ENCODE measurements around the gene EGFLAM.

Gene EGFLAM

GRCh38 chr5:38267372-38267771 lies 9.0 kb downstream of the EGFLAM start:
- Histone ChIP-seq H3K9ac (ENCODE audit: low read length) (no peak overlapping the region), H3K27ac (ENCODE audit: low read depth, low read length) (no peak overlapping the region), H3K36me3 (ENCODE audit: insufficient read depth, low read length) (no peaks in the 10 kb centered on the region), H3K4me1 (ENCODE audit: insufficient read depth, low read length) (no peaks in the 10 kb centered on the region), H3K27me3 (ENCODE audit: control insufficient read depth in 1 of 2, insufficient read depth in 2 of 2, low read length in 2 of 2) (peaks cover 0 to 10% of the 10 kb centered on the region in 2 donors), H3K9me3 (ENCODE audit: low read length) (no peaks in the 10 kb centered on the region), H3K4me3 (ENCODE audit: low read depth in 1 of 2, low read length in 2 of 2) (no peak overlapping the region)

GRCh38 chr5:38273626-38274025 lies 15.3 kb downstream of the EGFLAM start:
- no peaks in the 10 kb centered on the region for H3K9me3 ChIP-seq (ENCODE audit: low read length)
- no peak overlapping the region for H3K4me3 ChIP-seq (ENCODE audit: low read depth in 1 of 2, low read length in 2 of 2)
- no peak overlapping the region for H3K27ac ChIP-seq (ENCODE audit: low read depth, low read length)
- no peak overlapping the region for H3K9ac ChIP-seq (ENCODE audit: low read length)
- H3K36me3 ChIP-seq (ENCODE audit: insufficient read depth, low read length): no peaks in the 10 kb centered on the region
- H3K27me3 ChIP-seq (ENCODE audit: control insufficient read depth in 1 of 2, insufficient read depth in 2 of 2, low read length in 2 of 2): no peaks in the 10 kb centered on the region
- H3K4me1 ChIP-seq (ENCODE audit: insufficient read depth, low read length): no peaks in the 10 kb centered on the region

DNA sequence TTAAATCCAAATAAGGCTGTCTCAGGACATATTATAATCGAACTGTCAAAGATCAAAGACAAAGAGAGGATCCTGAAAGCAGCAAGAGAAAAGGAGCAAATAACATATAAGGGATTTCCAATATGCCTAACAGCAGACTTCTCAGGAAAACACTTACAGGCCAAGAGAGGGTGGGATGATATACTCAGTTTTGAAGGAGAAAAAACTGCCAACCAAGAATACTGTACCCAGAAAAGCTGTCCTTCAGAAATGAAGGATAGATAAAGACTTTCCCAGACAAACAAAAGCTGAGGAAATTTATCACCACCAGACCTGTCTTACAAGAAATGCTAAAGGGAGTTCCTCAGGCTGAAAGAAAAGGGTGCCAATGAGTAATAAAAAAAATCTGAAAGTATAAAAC lies 16.0 kb downstream of the EGFLAM start:
- H3K27ac ChIP-seq (ENCODE audit: low read depth, low read length): no peak overlapping the region
- no peaks in the 10 kb centered on the region for H3K27me3 ChIP-seq (ENCODE audit: control insufficient read depth in 1 of 2, insufficient read depth in 2 of 2, low read length in 2 of 2)
- no peaks in the 10 kb centered on the region for H3K36me3 ChIP-seq (ENCODE audit: insufficient read depth, low read length)
- no peaks in the 10 kb centered on the region for H3K4me1 ChIP-seq (ENCODE audit: insufficient read depth, low read length)
- H3K4me3 ChIP-seq (ENCODE audit: low read depth in 1 of 2, low read length in 2 of 2): no peak overlapping the region
- no peaks in the 10 kb centered on the region for H3K9me3 ChIP-seq (ENCODE audit: low read length)
- H3K9ac ChIP-seq (ENCODE audit: low read length): no peak overlapping the region

GRCh38 chr5:38284384-38284783 lies 26.0 kb downstream of the EGFLAM start:
- Histone ChIP-seq H3K9me3 (ENCODE audit: low read length) (no peaks in the 10 kb centered on the region), H3K4me3 (ENCODE audit: low read depth in 1 of 2, low read length in 2 of 2) (no peak overlapping the region), H3K27me3 (ENCODE audit: control insufficient read depth in 1 of 2, insufficient read depth in 2 of 2, low read length in 2 of 2) (no peaks in the 10 kb centered on the region), H3K27ac (ENCODE audit: low read depth, low read length) (no peak overlapping the region), H3K9ac (ENCODE audit: low read length) (no peak overlapping the region), H3K4me1 (ENCODE audit: insufficient read depth, low read length) (no peaks in the 10 kb centered on the region), H3K36me3 (ENCODE audit: insufficient read depth, low read length) (no peaks in the 10 kb centered on the region)

GRCh38 chr5:38285226-38285625 lies 26.9 kb downstream of the EGFLAM start:
- H3K27ac ChIP-seq (ENCODE audit: low read depth, low read length): no peak overlapping the region
- no peak overlapping the region for H3K4me3 ChIP-seq (ENCODE audit: low read depth in 1 of 2, low read length in 2 of 2)
- no peaks in the 10 kb centered on the region for H3K9me3 ChIP-seq (ENCODE audit: low read length)
- H3K9ac ChIP-seq (ENCODE audit: low read length): no peak overlapping the region
- H3K27me3 ChIP-seq (ENCODE audit: control insufficient read depth in 1 of 2, insufficient read depth in 2 of 2, low read length in 2 of 2): no peaks in the 10 kb centered on the region
- no peaks in the 10 kb centered on the region for H3K36me3 ChIP-seq (ENCODE audit: insufficient read depth, low read length)
- H3K4me1 ChIP-seq (ENCODE audit: insufficient read depth, low read length): no peaks in the 10 kb centered on the region

DNA sequence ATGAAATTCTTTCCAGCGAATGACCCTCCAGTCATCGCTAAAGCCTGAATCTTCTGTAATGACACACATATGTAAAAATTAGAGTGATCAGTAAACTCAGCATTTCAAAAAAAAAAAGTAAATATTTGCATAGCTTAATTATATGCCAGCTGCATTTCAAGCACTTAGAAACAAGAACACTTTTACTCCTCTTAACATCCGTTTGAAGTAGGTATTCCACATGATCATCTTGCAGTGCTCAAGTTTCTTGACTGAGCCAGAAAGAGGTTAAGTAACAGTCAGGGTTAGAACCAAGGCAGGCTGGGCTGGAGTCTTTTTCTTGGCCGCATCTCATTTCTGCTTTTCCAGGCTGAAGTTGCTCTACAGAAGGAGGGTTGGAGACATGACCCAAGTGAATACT lies 27.6 kb downstream of the EGFLAM start:
- Histone ChIP-seq H3K27me3 (ENCODE audit: control insufficient read depth in 1 of 2, insufficient read depth in 2 of 2, low read length in 2 of 2) (no peaks in the 10 kb centered on the region), H3K9me3 (ENCODE audit: low read length) (no peaks in the 10 kb centered on the region), H3K36me3 (ENCODE audit: insufficient read depth, low read length) (no peaks in the 10 kb centered on the region), H3K9ac (ENCODE audit: low read length) (no peak overlapping the region), H3K27ac (ENCODE audit: low read depth, low read length) (no peak overlapping the region), H3K4me1 (ENCODE audit: insufficient read depth, low read length) (no peaks in the 10 kb centered on the region), H3K4me3 (ENCODE audit: low read depth in 1 of 2, low read length in 2 of 2) (no peak overlapping the region)

GRCh38 chr5:38287124-38287523 lies 28.8 kb downstream of the EGFLAM start:
- Histone ChIP-seq H3K27me3 (ENCODE audit: control insufficient read depth in 1 of 2, insufficient read depth in 2 of 2, low read length in 2 of 2) (no peaks in the 10 kb centered on the region), H3K4me3 (ENCODE audit: low read depth in 1 of 2, low read length in 2 of 2) (no peak overlapping the region), H3K27ac (ENCODE audit: low read depth, low read length) (no peak overlapping the region), H3K9ac (ENCODE audit: low read length) (no peak overlapping the region), H3K36me3 (ENCODE audit: insufficient read depth, low read length) (no peaks in the 10 kb centered on the region), H3K9me3 (ENCODE audit: low read length) (no peaks in the 10 kb centered on the region), H3K4me1 (ENCODE audit: insufficient read depth, low read length) (no peaks in the 10 kb centered on the region)

DNA sequence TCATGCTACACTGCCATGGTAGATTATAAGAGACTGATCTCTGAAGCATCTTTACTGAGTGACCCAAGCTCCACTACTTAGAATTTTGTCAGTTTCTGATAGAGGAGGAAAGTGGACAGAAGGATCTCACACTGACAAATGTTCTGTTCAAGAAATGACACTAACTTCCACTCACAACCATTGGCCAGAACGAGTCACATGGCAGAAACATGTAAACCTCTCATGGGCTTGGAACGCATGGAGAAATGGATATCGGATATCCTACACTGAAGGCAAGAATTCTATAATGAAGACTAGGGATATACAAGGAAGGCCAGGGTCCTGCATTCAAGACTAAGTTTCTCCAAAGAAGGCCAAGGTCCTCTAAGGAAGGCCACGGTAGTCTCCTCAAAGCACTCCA lies 31.1 kb downstream of the EGFLAM start:
- Histone ChIP-seq H3K27me3 (ENCODE audit: control insufficient read depth in 1 of 2, insufficient read depth in 2 of 2, low read length in 2 of 2) (no peaks in the 10 kb centered on the region), H3K27ac (ENCODE audit: low read depth, low read length) (no peak overlapping the region), H3K9me3 (ENCODE audit: low read length) (no peaks in the 10 kb centered on the region), H3K9ac (ENCODE audit: low read length) (no peak overlapping the region), H3K4me1 (ENCODE audit: insufficient read depth, low read length) (no peaks in the 10 kb centered on the region), H3K4me3 (ENCODE audit: low read depth in 1 of 2, low read length in 2 of 2) (no peak overlapping the region), H3K36me3 (ENCODE audit: insufficient read depth, low read length) (no peaks in the 10 kb centered on the region)

- H3K36me3 ChIP-seq (ENCODE audit: insufficient read depth, low read length): no peaks in the 10 kb centered on the region
- H3K27me3 ChIP-seq (ENCODE audit: control insufficient read depth in 1 of 2, insufficient read depth in 2 of 2, low read length in 2 of 2): no peaks in the 10 kb centered on the region
- no peaks in the 10 kb centered on the region for H3K4me1 ChIP-seq (ENCODE audit: insufficient read depth, low read length)
- H3K4me3 ChIP-seq (ENCODE audit: low read depth in 1 of 2, low read length in 2 of 2): no peak overlapping the region
- H3K9ac ChIP-seq (ENCODE audit: low read length): no peak overlapping the region
- H3K27ac ChIP-seq (ENCODE audit: low read depth, low read length): no peak overlapping the region
- no peaks in the 10 kb centered on the region for H3K9me3 ChIP-seq (ENCODE audit: low read length)
Observed at GRCh38 chr5:38290028-38290653, 31.8 kb downstream of the EGFLAM start.

- no peak overlapping the region for H3K9ac ChIP-seq (ENCODE audit: low read length)
- H3K9me3 ChIP-seq (ENCODE audit: low read length): no peaks in the 10 kb centered on the region
- H3K27me3 ChIP-seq (ENCODE audit: control insufficient read depth in 1 of 2, insufficient read depth in 2 of 2, low read length in 2 of 2): no peaks in the 10 kb centered on the region
- H3K36me3 ChIP-seq (ENCODE audit: insufficient read depth, low read length): no peaks in the 10 kb centered on the region
- no peaks in the 10 kb centered on the region for H3K4me1 ChIP-seq (ENCODE audit: insufficient read depth, low read length)
- no peak overlapping the region for H3K4me3 ChIP-seq (ENCODE audit: low read depth in 1 of 2, low read length in 2 of 2)
- H3K27ac ChIP-seq (ENCODE audit: low read depth, low read length): no peak overlapping the region
Observed at GRCh38 chr5:38291355-38291754, 33.0 kb downstream of the EGFLAM start.

DNA sequence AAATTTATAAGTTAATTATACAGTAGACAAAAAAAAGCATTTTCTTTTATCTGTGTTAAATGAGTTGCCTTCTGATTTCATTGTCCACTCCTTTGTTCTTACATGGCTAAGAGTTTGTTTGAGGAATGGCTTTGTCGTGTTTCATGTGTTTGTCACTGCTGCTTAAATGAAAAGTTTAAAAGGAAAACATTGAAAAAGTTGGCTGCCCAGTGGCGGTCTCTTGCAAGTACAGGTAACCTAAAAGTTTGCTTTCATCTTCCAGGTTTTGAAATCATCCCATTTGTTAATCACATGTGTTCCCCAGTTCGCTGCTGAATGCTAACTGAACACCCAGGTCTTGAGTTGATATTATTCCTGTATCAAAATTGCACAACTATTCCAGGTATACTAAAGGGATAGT lies 33.9 kb downstream of the EGFLAM start:
- Histone ChIP-seq H3K36me3 (ENCODE audit: insufficient read depth, low read length) (no peaks in the 10 kb centered on the region), H3K9ac (ENCODE audit: low read length) (no peak overlapping the region), H3K27me3 (ENCODE audit: control insufficient read depth in 1 of 2, insufficient read depth in 2 of 2, low read length in 2 of 2) (no peaks in the 10 kb centered on the region), H3K4me1 (ENCODE audit: insufficient read depth, low read length) (no peaks in the 10 kb centered on the region), H3K4me3 (ENCODE audit: low read depth in 1 of 2, low read length in 2 of 2) (no peak overlapping the region), H3K9me3 (ENCODE audit: low read length) (no peaks in the 10 kb centered on the region), H3K27ac (ENCODE audit: low read depth, low read length) (no peak overlapping the region)

GRCh38 chr5:38295751-38296150 lies 37.4 kb downstream of the EGFLAM start:
- H3K36me3 ChIP-seq (ENCODE audit: insufficient read depth, low read length): no peaks in the 10 kb centered on the region
- H3K9me3 ChIP-seq (ENCODE audit: low read length): no peaks in the 10 kb centered on the region
- H3K27me3 ChIP-seq (ENCODE audit: control insufficient read depth in 1 of 2, insufficient read depth in 2 of 2, low read length in 2 of 2): no peaks in the 10 kb centered on the region
- no peaks in the 10 kb centered on the region for H3K4me1 ChIP-seq (ENCODE audit: insufficient read depth, low read length)
- no peak overlapping the region for H3K9ac ChIP-seq (ENCODE audit: low read length)
- H3K27ac ChIP-seq (ENCODE audit: low read depth, low read length): no peak overlapping the region
- no peak overlapping the region for H3K4me3 ChIP-seq (ENCODE audit: low read depth in 1 of 2, low read length in 2 of 2)

Data from muscle layer of colon (tissue), 2 donors.